ENCODE data around the gene SERPINA4.

SERPINA4 gene

GRCh38 chr14:94521375-94522114 lies 39.7 kb upstream of the SERPINA4 start:
- no peak overlapping the region for H3K4me3 ChIP-seq (ENCODE audit: low read depth, low read length)
- no peak for TF ChIP-seq CTCF (IDR thresholded peaks at IDR 0.05; ENCODE audit: low read depth, low read length)

GRCh38 chr14:94522115-94522724 lies 39.0 kb upstream of the SERPINA4 start:
- TF ChIP-seq CTCF (IDR thresholded peaks at IDR 0.05; ENCODE audit: low read depth, low read length) = no peak

GRCh38 chr14:94523265-94523664 lies 38.0 kb upstream of the SERPINA4 start:
- TF ChIP-seq CTCF (IDR thresholded peaks at IDR 0.05; ENCODE audit: low read depth, low read length) = no peak
- H3K4me3 ChIP-seq (ENCODE audit: low read depth, low read length) = no peak overlapping the region

More at GRCh38 chr14:94522115-94522724, 39.0 kb upstream of the SERPINA4 start:
- no peak overlapping the region for H3K4me3 ChIP-seq (ENCODE audit: low read depth, low read length)

GRCh38 chr14:94524093-94524492 lies 37.1 kb upstream of the SERPINA4 start:
- TF ChIP-seq CTCF (IDR thresholded peaks at IDR 0.05; ENCODE audit: low read depth, low read length) = no peak
- H3K4me3 ChIP-seq (ENCODE audit: low read depth, low read length) = no peak overlapping the region

GRCh38 chr14:94531187-94531586 lies 30.1 kb upstream of the SERPINA4 start:
- TF ChIP-seq CTCF (IDR thresholded peaks at IDR 0.05; ENCODE audit: low read depth, low read length) = no peak
- H3K4me3 ChIP-seq (ENCODE audit: low read depth, low read length) = no peak overlapping the region

- no peak for TF ChIP-seq CTCF (IDR thresholded peaks at IDR 0.05; ENCODE audit: low read depth, low read length)
- no peak overlapping the region for H3K4me3 ChIP-seq (ENCODE audit: low read depth, low read length)
Observed at GRCh38 chr14:94532447-94532846, 28.8 kb upstream of the SERPINA4 start.

GRCh38 chr14:94535506-94535905 lies 25.7 kb upstream of the SERPINA4 start:
- TF ChIP-seq CTCF (IDR thresholded peaks at IDR 0.05; ENCODE audit: low read depth, low read length) = no peak
- no peak overlapping the region for H3K4me3 ChIP-seq (ENCODE audit: low read depth, low read length)

All from WI38 (cell line).